MV-4-11 (cell line): Measurements from ENCODE around the gene RXRA.

Experiments
- DNase-seq: peaks from one replicate; lab custom pipeline; 2025; lab: John Stamatoyannopoulos, UW

The RXRA gene

GRCh38 chr9:134402182-134402581, 75.9 kb downstream of the RXRA start:
- DNase-seq, result no peak

GRCh38 chr9:134403292-134403681, 77.0 kb downstream of the RXRA start:
- no peak for DNase-seq

- peak; percentile 94 for DNase-seq
Measured at GRCh38 chr9:134403682-134404301, 77.5 kb downstream of the RXRA start.

GRCh38 chr9:134404376-134405358, 78.4 kb downstream of the RXRA start:
- peak; percentile 28 for DNase-seq

GRCh38 chr9:134405527-134405926, 79.3 kb downstream of the RXRA start:
- peak; percentile 17 for DNase-seq

GRCh38 chr9:134406366-134407120, 80.3 kb downstream of the RXRA start:
- no peak for DNase-seq

GRCh38 chr9:134407121-134407779, 81.0 kb downstream of the RXRA start:
- peak; percentile 97 for DNase-seq

- no peak for DNase-seq
Measured at GRCh38 chr9:134408389-134408788, 82.1 kb downstream of the RXRA start.

GRCh38 chr9:134408939-134409737, 82.9 kb downstream of the RXRA start:
- DNase-seq, result peak; percentile 71

GRCh38 chr9:134410071-134410834, 84.0 kb downstream of the RXRA start:
- DNase-seq, result peak; percentile 60

GRCh38 chr9:134410835-134411217, 84.6 kb downstream of the RXRA start:
- DNase-seq, result no peak

- no peak for DNase-seq
Measured at GRCh38 chr9:134411440-134412297, 85.4 kb downstream of the RXRA start.

- no peak for DNase-seq
Measured at GRCh38 chr9:134412298-134412711, 86.0 kb downstream of the RXRA start.

GRCh38 chr9:134413112-134413715, 87.0 kb downstream of the RXRA start:
- no peak for DNase-seq

- DNase-seq, result no peak
Measured at GRCh38 chr9:134413890-134414623, 87.8 kb downstream of the RXRA start.

- DNase-seq, result no peak
Measured at GRCh38 chr9:134414900-134415425, 88.7 kb downstream of the RXRA start.

- no peak for DNase-seq
Measured at GRCh38 chr9:134416385-134417015, 90.2 kb downstream of the RXRA start.
